GM21717 (cell line): ENCODE measurements around the gene KATNIP.
"Not testable (repeated sequence)": the region's sequence is repeated elsewhere in the genome, so short reads cannot be mapped to it uniquely, and the experiment has no call there.

Source experiments
- ATAC-seq: cut with Tn5 transposase; IDR thresholded peaks from one replicate; pipeline ENCODE4 v1.9.1; 2021; ENCODE audit warnings: mild to moderate bottlenecking, moderate library complexity; ENCODE audit not compliant: unreplicated experiment

KATNIP gene

GRCh38 chr16:27531826-27532800 is 17.8 kb upstream of the KATNIP start:
- no peak for ATAC-seq

- ATAC-seq, result no peak
These were observed 15.7 kb upstream of the KATNIP start for GRCh38 chr16:27534256-27534655.

DNA sequence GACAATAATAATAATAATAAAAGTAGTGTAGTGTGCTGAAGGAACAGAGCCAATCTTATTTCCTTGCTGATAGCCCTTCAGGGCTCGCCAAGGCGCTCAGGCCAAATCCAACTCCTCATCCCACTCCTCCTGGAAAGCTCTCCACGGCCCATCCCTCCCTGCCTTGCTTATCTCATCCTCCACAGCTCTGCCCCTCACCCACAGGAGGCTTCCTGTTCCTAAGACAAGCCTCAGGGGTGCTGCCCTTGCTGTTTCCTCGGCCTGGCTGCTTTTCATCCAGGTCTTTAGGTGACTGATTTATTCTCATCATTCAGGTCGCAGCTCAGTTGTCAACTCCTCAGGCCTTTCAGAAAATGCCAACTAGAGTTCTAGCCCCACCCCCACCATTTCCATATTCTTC is 11.4 kb upstream of the KATNIP start:
- ATAC-seq, result no peak

GRCh38 chr16:27539120-27539519 is 10.8 kb upstream of the KATNIP start:
- ATAC-seq, result no peak

GRCh38 chr16:27539636-27540035 is 10.3 kb upstream of the KATNIP start:
- no peak for ATAC-seq

GRCh38 chr16:27543801-27544200 is 6.1 kb upstream of the KATNIP start:
- ATAC-seq, result no peak

- no peak for ATAC-seq
These were observed 5.3 kb upstream of the KATNIP start for GRCh38 chr16:27544671-27545070.

- ATAC-seq, result no peak
These were observed 2.8 kb upstream of the KATNIP start for GRCh38 chr16:27547134-27547533.

DNA sequence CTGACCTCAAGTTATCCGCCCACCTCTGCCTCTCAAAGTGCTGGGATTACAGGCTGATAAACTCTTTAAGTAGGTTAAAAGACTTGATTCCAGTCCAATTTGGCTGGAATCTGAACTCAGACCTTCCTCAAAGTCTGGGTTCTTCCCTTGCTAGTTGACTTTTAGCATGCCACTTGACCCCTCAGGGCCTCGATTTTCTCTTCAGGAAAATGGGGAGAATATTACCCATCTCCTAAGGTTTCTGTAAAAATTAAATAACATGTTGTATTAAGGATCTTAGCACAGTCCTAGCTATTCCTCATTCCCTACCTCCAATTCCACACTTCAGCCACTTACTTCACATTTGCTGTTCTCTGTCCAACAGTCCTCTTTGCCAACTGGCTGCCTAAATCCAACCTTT is 2.1 kb upstream of the KATNIP start:
- ATAC-seq, result no peak

DNA sequence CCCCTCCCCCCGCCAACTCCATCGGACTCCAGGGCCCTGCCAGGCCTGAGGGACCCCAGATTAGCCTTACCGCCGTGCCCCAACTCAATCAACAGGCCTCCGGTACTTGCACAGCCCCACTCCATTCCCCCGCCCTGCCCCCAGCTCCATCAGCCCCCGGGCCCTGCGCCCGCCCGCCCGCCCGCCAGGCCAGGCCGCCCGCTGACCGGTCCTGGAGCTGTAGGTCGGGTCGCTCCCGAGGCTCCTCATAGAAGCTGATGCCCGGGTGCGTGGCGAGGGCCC is 539 bp upstream of the KATNIP start:
- peak; percentile 14 for ATAC-seq

- ATAC-seq, result no peak
These were observed 607 bp downstream of the KATNIP start for GRCh38 chr16:27550582-27550920.

- no peak for ATAC-seq
These were observed 1.1 kb downstream of the KATNIP start for GRCh38 chr16:27551036-27551435.

GRCh38 chr16:27556471-27556870 is 6.5 kb downstream of the KATNIP start:
- ATAC-seq, result no peak

- ATAC-seq, result no peak
These were observed 8.5 kb downstream of the KATNIP start for GRCh38 chr16:27558434-27558833.

GRCh38 chr16:27558932-27559331 is 9.0 kb downstream of the KATNIP start:
- ATAC-seq, result no peak

- no peak for ATAC-seq
These were observed 11.3 kb downstream of the KATNIP start for GRCh38 chr16:27561216-27561615.

DNA sequence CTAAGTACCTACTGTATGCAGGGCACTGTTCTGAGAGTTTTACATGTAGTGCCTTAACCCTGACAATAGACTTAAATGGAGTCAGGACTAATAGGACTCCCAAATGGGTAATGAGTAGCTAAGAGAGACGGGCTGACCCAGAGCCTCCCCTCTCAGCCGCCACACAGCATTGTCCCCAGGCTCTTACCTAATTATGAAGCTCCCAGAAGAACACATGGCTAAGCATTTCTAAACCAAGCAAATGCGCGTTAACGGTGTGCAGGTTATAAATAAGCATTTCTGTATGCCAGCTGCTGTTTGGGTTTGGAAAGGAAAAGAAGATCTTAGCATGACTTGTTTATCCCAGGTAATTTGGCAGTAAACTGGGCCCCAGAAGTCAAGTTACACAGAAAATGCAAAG is 14.3 kb downstream of the KATNIP start:
- ATAC-seq, result no peak

DNA sequence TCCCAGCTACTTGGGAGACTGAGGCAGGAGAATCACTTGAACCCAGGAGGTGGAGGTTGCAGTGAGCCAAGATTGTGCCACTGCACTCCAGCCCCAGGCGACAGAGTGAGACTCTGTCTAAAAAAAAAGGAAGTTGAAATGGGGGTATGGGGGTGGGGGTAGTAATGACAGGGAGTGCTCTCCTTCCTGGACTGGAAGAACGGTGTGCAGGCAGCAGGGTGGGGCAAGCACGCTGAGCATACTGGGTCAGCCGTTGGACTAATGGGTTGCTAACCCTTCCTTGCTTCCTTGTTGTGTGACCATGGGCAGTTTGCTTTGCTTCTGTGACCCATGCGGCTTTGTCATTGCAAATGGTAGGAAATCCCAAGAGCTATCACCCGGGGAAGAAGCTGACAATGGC is 16.5 kb downstream of the KATNIP start:
- no peak for ATAC-seq

GRCh38 chr16:27568077-27568476 is 18.1 kb downstream of the KATNIP start:
- no peak for ATAC-seq

DNA sequence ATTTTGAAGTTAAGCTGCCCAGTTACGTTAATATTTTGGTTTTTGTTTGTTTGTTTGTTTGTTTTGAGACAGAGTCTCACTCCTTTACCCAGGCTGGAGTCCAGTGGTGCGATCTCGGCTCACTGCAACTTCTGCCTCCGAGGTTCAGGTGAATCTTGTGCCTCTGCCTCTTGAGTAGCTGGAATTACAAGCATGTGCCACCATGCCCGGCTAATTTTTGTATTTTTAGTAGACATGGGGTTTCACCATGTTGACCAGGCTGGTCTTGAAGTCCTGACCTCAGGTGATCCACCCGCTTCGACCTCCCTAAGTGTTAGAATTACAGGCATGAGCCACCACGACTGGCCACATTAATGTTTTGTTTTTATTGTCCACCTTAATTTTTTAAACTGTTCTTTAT is 21.0 kb downstream of the KATNIP start:
- ATAC-seq, result not testable (repeated sequence)

- ATAC-seq, result no peak
These were observed 21.7 kb downstream of the KATNIP start for GRCh38 chr16:27571433-27572326.

- ATAC-seq, result no peak
These were observed 22.8 kb downstream of the KATNIP start for GRCh38 chr16:27572711-27573110.
